Neutrophil (primary cell): Measurements from ENCODE around the gene MS4A12.

Experiments used
- H3K27ac ChIP-seq: fragments of 200-600 bp; sonication (generic); 2 replicates; pipeline ENCODE4 v1.5.1; 2016; ENCODE audit warnings: mild to moderate bottlenecking, moderate library complexity
- H3K27me3 ChIP-seq: fragments of 200-600 bp; sonication (generic); 2 replicates; pipeline ENCODE4 v1.6.0; 2016; ENCODE audit warnings: mild to moderate bottlenecking
- H3K36me3 ChIP-seq: fragments of 200-600 bp; sonication (generic); 2 replicates; pipeline ENCODE4 v1.5.1; 2017
- H3K4me1 ChIP-seq, 2 experiments: fragments of 200-600 bp in 1 of 2; sonication (generic) in 1 of 2; 1 replicate in 1 of 2; 2 replicates in 1 of 2; pipeline versions ENCODE4 v1.5.1 to v1.6.1; 2013 to 2016; ENCODE audit warnings: low read depth in 1 of 2, low read length in 1 of 2, mild to moderate bottlenecking in 1 of 2, moderate library complexity in 1 of 2; ENCODE audit not compliant: control insufficient read depth in 1 of 2, insufficient read depth in 1 of 2
- H3K4me3 ChIP-seq, 2 experiments: fragments of 200-600 bp in 1 of 2; sonication (generic) in 1 of 2; 1 replicate in 1 of 2; 2 replicates in 1 of 2; pipeline ENCODE4 v1.5.1; 2013 to 2016; ENCODE audit warnings: low read depth in 1 of 2, low read length in 1 of 2, mild to moderate bottlenecking in 1 of 2, moderate library complexity in 1 of 2
- H3K9me3 ChIP-seq: fragments of 200-600 bp; sonication (generic); 2 replicates; pipeline ENCODE4 v1.5.1; 2016
- CTCF ChIP-seq: fragments of 200-600 bp; sonication (generic); IDR thresholded peaks from 2 replicates; pipeline ENCODE4 v1.5.1; 2016; ENCODE audit warnings: antibody characterized with exemption

MS4A12 gene

GRCh38 chr11:60544077-60544476 lies 51.5 kb downstream of the MS4A12 start:
- Histone ChIP-seq H3K27me3 (no peaks in the 10 kb centered on the region), H3K27ac (no peak overlapping the region), H3K9me3 (no peaks in the 10 kb centered on the region), H3K4me1 (no peaks in the 10 kb centered on the region), H3K4me3 (no peak overlapping the region), H3K36me3 (no peaks in the 10 kb centered on the region)
- no peak for TF ChIP-seq CTCF
